KMS-11 (cell line): ENCODE data around the gene PTX4.

Experiments used
- H2AFZ ChIP-seq: fragments of 200-600 bp; sonication (generic); 2 replicates; pipeline ENCODE4 v1.6.1; 2016; ENCODE audit warnings: antibody characterized with exemption, mixed run types, low read depth
- H3K27ac ChIP-seq: fragments of 200-600 bp; sonication (generic); 2 replicates; pipeline ENCODE4 v1.6.1; 2016; ENCODE audit warnings: mild to moderate bottlenecking, mixed run types
- H3K27me3 ChIP-seq: fragments of 200-600 bp; sonication (generic); 2 replicates; pipeline ENCODE4 v1.6.1; 2017; ENCODE audit warnings: mild to moderate bottlenecking, low read depth, mixed run types, moderate library complexity; ENCODE audit not compliant: insufficient read depth
- H3K36me3 ChIP-seq: fragments of 200-600 bp; sonication (generic); 2 replicates; pipeline ENCODE4 v1.6.1; 2017; ENCODE audit warnings: mild to moderate bottlenecking, mixed run types; ENCODE audit not compliant: insufficient read depth
- H3K4me1 ChIP-seq: fragments of 200-600 bp; sonication (generic); 2 replicates; pipeline ENCODE4 v1.6.1; 2016; ENCODE audit warnings: mild to moderate bottlenecking, low read depth, mixed run types; ENCODE audit not compliant: poor library complexity, severe bottlenecking
- H3K4me2 ChIP-seq: fragments of 200-600 bp; sonication (generic); 2 replicates; pipeline ENCODE4 v1.7.0; 2016; ENCODE audit warnings: mild to moderate bottlenecking, mixed run types
- H3K4me3 ChIP-seq: fragments of 200-600 bp; sonication (generic); IDR thresholded peaks from 2 replicates; pipeline ENCODE4 v1.6.1; 2017; ENCODE audit warnings: low read depth, low read length, mixed read lengths; ENCODE audit not compliant: insufficient read depth
- H3K79me2 ChIP-seq: fragments of 200-600 bp; sonication (generic); 2 replicates; pipeline ENCODE4 v1.6.1; 2016; ENCODE audit warnings: low read depth, mixed run types; ENCODE audit not compliant: insufficient read depth
- H3K9ac ChIP-seq: fragments of 200-600 bp; sonication (generic); 2 replicates; pipeline ENCODE4 v1.6.1; 2016; ENCODE audit warnings: mild to moderate bottlenecking, mixed run types
- H4K20me1 ChIP-seq: fragments of 200-600 bp; sonication (generic); 2 replicates; pipeline ENCODE4 v1.6.1; 2016; ENCODE audit warnings: mild to moderate bottlenecking, mixed run types; ENCODE audit not compliant: insufficient read depth
- TF ChIP-seq, protein P1 (sequence below): fragments of 200-600 bp; sonication (generic); conservative IDR thresholded peaks from 2 replicates; pipeline ENCODE4 v1.6.1; 2017; ENCODE audit warnings: low read depth, mild to moderate bottlenecking, antibody characterized with exemption, low read length, moderate library complexity, mixed read lengths

Gene PTX4

GRCh38 chr16:1466054-1466453 is 22.7 kb downstream of the PTX4 start:
- H3K4me1 ChIP-seq: no peaks in the 10 kb centered on the region
- H3K9ac ChIP-seq: no peak overlapping the region
- no peak overlapping the region for H3K4me3 ChIP-seq
- TF ChIP-seq, protein P1, sequence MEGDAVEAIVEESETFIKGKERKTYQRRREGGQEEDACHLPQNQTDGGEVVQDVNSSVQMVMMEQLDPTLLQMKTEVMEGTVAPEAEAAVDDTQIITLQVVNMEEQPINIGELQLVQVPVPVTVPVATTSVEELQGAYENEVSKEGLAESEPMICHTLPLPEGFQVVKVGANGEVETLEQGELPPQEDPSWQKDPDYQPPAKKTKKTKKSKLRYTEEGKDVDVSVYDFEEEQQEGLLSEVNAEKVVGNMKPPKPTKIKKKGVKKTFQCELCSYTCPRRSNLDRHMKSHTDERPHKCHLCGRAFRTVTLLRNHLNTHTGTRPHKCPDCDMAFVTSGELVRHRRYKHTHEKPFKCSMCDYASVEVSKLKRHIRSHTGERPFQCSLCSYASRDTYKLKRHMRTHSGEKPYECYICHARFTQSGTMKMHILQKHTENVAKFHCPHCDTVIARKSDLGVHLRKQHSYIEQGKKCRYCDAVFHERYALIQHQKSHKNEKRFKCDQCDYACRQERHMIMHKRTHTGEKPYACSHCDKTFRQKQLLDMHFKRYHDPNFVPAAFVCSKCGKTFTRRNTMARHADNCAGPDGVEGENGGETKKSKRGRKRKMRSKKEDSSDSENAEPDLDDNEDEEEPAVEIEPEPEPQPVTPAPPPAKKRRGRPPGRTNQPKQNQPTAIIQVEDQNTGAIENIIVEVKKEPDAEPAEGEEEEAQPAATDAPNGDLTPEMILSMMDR: no peak
- H2AFZ ChIP-seq: no peak overlapping the region
- no peaks in the 10 kb centered on the region for H3K36me3 ChIP-seq
- H3K79me2 ChIP-seq: no peaks in the 10 kb centered on the region; the same call in 1 of the 2 replicates
- H3K4me2 ChIP-seq: no peak overlapping the region
- H4K20me1 ChIP-seq: no peaks in the 10 kb centered on the region
- no peaks in the 10 kb centered on the region for H3K27me3 ChIP-seq
- H3K27ac ChIP-seq: no peak overlapping the region

- Histone ChIP-seq H3K9ac (no peak overlapping the region), H2AFZ (no peak overlapping the region), H3K4me2 (no peak overlapping the region), H3K79me2 (no peaks in the 10 kb centered on the region; the same call in 1 of the 2 replicates), H3K4me3 (no peak overlapping the region), H3K4me1 (no peaks in the 10 kb centered on the region), H3K27me3 (no peaks in the 10 kb centered on the region), H3K36me3 (no peaks in the 10 kb centered on the region), H3K27ac (no peak overlapping the region), H4K20me1 (no peaks in the 10 kb centered on the region)
- TF ChIP-seq, protein P1: no peak
These were observed 23.2 kb downstream of the PTX4 start for GRCh38 chr16:1465567-1465915.

DNA sequence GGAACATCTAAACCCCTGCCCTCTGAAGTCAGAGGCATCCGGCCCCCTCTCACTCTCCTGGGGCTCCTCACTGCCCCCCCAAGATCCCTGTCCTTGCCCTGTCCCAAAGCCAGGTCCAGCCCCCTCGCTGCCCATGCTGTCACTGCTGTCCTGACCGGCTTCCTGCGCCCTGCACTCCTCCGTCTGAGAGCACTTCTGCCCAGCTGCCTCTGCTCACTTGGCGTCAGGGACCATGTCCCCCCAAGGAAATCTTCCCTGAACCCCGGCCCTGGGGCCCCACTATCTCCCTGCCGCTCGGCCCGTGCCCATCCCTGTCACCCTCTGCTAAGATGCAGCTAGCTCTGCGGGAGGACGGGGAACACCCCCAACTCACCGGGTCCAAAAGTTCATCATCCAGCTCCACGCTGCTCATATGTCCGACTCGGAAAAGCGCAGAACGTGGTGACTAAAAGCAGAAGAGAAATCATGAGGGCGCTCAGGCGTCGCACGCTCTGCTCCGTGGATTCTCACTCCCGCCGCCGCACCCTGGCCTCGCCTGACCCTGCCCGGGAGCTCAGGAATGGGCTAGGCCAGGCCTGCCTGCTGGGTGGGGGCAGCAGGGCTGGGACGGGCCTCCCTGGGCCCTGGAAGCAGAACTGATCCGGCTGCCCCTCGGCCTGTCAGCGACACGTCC is 23.7 kb downstream of the PTX4 start:
- no peak overlapping the region for H3K9ac ChIP-seq
- no peaks in the 10 kb centered on the region for H4K20me1 ChIP-seq
- no peaks in the 10 kb centered on the region for H3K27me3 ChIP-seq
- no peaks in the 10 kb centered on the region for H3K36me3 ChIP-seq
- H3K4me2 ChIP-seq: no peak overlapping the region
- no peak overlapping the region for H2AFZ ChIP-seq
- no peaks in the 10 kb centered on the region; the same call in 1 of the 2 replicates for H3K79me2 ChIP-seq
- TF ChIP-seq, protein P1: no peak
- no peak overlapping the region for H3K4me3 ChIP-seq
- H3K27ac ChIP-seq: no peak overlapping the region
- no peaks in the 10 kb centered on the region for H3K4me1 ChIP-seq

- Histone ChIP-seq H3K9ac (no peak overlapping the region), H3K36me3 (no peaks in the 10 kb centered on the region), H3K27ac (no peak overlapping the region), H3K4me1 (no peaks in the 10 kb centered on the region), H3K27me3 (no peaks in the 10 kb centered on the region), H3K79me2 (no peaks in the 10 kb centered on the region; the same call in 1 of the 2 replicates), H4K20me1 (no peaks in the 10 kb centered on the region), H3K4me3 (no peak overlapping the region), H2AFZ (no peak overlapping the region), H3K4me2 (no peak overlapping the region)
- TF ChIP-seq, protein P1: no peak
These were observed 24.4 kb downstream of the PTX4 start for GRCh38 chr16:1464196-1464893.
